Myocyte (in vitro differentiated cells): Measurements from ENCODE around the gene ENKUR. TPM values are rescaled to one million over a fixed set of nuclear protein-coding genes. Genes with fewer than 3 reads are reported as not detected.
"Not testable (repeated sequence)": the region's sequence is repeated elsewhere in the genome, so short reads cannot be mapped to it uniquely, and the experiment has no call there.

Source experiments
- DNase-seq: peaks from one replicate; pipeline ENCODE4 v3.0.0-alpha.2; 2012; ENCODE audit warnings: low read depth
- total RNA-seq: library from RNA; depleted of rRNA; stranded (reverse); fragments of >200 nt; gene quantifications from 2 replicates; pipeline ENCODE4 v1.2.3, GENCODE V29; 2014

The ENKUR gene
- total RNA-seq, 1 donor from 2014 or later = not detected

- DNase-seq = no peak
These were observed 7.3 kb upstream of the ENKUR start for GRCh38 chr10:25023278-25023677.

GRCh38 chr10:25018703-25019102 lies 2.7 kb upstream of the ENKUR start:
- no peak for DNase-seq

GRCh38 chr10:25017661-25018060 lies 1.7 kb upstream of the ENKUR start:
- DNase-seq = no peak

GRCh38 chr10:25017154-25017590 lies 1.2 kb upstream of the ENKUR start:
- DNase-seq = no peak

- peak; percentile 100 for DNase-seq
These were observed 607 bp upstream of the ENKUR start, which contains the start of gene THNSL1 for GRCh38 chr10:25016376-25017153. Gene THNSL1, plus strand, starts transcription at chr10:25016612. Its CDS starts 6,612 bp downstream, at chr10:25023224.

GRCh38 chr10:25014579-25014978 lies 1.4 kb downstream of the ENKUR start:
- DNase-seq = no peak

GRCh38 chr10:25011591-25011990 lies 4.4 kb downstream of the ENKUR start:
- DNase-seq = not testable (repeated sequence)

GRCh38 chr10:24998044-24998443 lies 17.9 kb downstream of the ENKUR start:
- no peak for DNase-seq

GRCh38 chr10:24995072-24995471 lies 20.9 kb downstream of the ENKUR start:
- DNase-seq = no peak

GRCh38 chr10:24993237-24993958 lies 22.6 kb downstream of the ENKUR start:
- DNase-seq = no peak

GRCh38 chr10:24992512-24993133 lies 23.3 kb downstream of the ENKUR start:
- no peak for DNase-seq

GRCh38 chr10:24991298-24991697 lies 24.7 kb downstream of the ENKUR start:
- no peak for DNase-seq

- peak; percentile 13 for DNase-seq
These were observed 26.1 kb downstream of the ENKUR start for GRCh38 chr10:24989867-24990266.

- DNase-seq = no peak
These were observed 26.9 kb downstream of the ENKUR start for GRCh38 chr10:24988831-24989640.

GRCh38 chr10:24984906-24985305 lies 31.1 kb downstream of the ENKUR start:
- no peak for DNase-seq

- DNase-seq = no peak
These were observed 32.0 kb downstream of the ENKUR start for GRCh38 chr10:24983946-24984345.

GRCh38 chr10:24983130-24983529 lies 32.8 kb downstream of the ENKUR start:
- DNase-seq = no peak

- DNase-seq = no peak
These were observed 33.4 kb downstream of the ENKUR start for GRCh38 chr10:24982319-24983112.

- DNase-seq = no peak
These were observed 34.7 kb downstream of the ENKUR start for GRCh38 chr10:24981161-24981710.

- DNase-seq = no peak
These were observed 36.3 kb downstream of the ENKUR start for GRCh38 chr10:24979685-24980084.
